Esophagus muscularis mucosa (tissue), 4 donors: Measurements from ENCODE around the gene RYR1. TPM values are rescaled to one million over a fixed set of nuclear protein-coding genes. Genes with fewer than 3 reads are reported as not detected.
A peak's percentile ranks its signal among the peaks of the same experiment; 100 is the strongest.

Experiments used
- DNase-seq: peaks from one replicate; pipeline ENCODE4 v3.0.0-alpha.2; 2017; ENCODE audit errors: extremely low spot score
- H3K27ac ChIP-seq, 4 donors: fragments of 200-600 bp; sonication (generic); replicated peaks in 1 of 4; 1 replicate in 3 of 4; 2 replicates in 1 of 4; pipeline ENCODE4 v1.5.1; 2016 to 2019; ENCODE audit warnings: mild to moderate bottlenecking in 1 of 4
- H3K27me3 ChIP-seq, 4 donors: fragments of 200-600 bp; sonication (generic); one replicate each; pipeline versions ENCODE4 v1.5.1 to v1.6.0; 2016 to 2019
- H3K36me3 ChIP-seq, 4 donors: fragments of 200-600 bp; sonication (generic); one replicate each; pipeline ENCODE4 v1.5.1; 2016 to 2019
- H3K4me1 ChIP-seq, 4 donors: fragments of 200-600 bp; sonication (generic); one replicate each; pipeline ENCODE4 v1.5.1; 2016 to 2019
- H3K4me3 ChIP-seq, 4 donors: fragments of 200-600 bp; sonication (generic); 1 replicate in 2 of 4; 2 replicates in 2 of 4; pipeline ENCODE4 v1.5.1; 2016 to 2019; ENCODE audit warnings: mild to moderate bottlenecking in 4 of 4, moderate library complexity in 1 of 4
- H3K9me3 ChIP-seq, 4 donors: fragments of 200-600 bp; sonication (generic); 1 replicate in 3 of 4; 2 replicates in 1 of 4; pipeline ENCODE4 v1.5.1; 2016 to 2019
- EP300 ChIP-seq: sonication (generic); formaldehyde crosslinking; IDR thresholded peaks from one replicate; pipeline ENCODE4 v1.6.1; 2017; ENCODE audit warnings: antibody characterized with exemption
- POLR2A ChIP-seq: fragments of 450-650 bp; IDR thresholded peaks from one replicate; pipeline ENCODE4 v1.6.1; 2017; ENCODE audit warnings: antibody characterized with exemption, moderate library complexity, mild to moderate bottlenecking, low read depth
- POLR2AphosphoS5 ChIP-seq, 2 donors: sonication (generic); formaldehyde crosslinking; IDR thresholded peaks; one replicate each; pipeline ENCODE4 v1.6.1; 2017; ENCODE audit warnings: antibody characterized with exemption in 2 of 2
- WGBS: methylation state at CpG from one replicate; pipeline ENCODE4 v1.1.5; 2018; 5-methylcytosine and 5-hydroxymethylcytosine counted together
- intact Hi-C: fragments of 100-400 bp; cut with DNase I; formaldehyde crosslinking; loops from one replicate; pipeline ENCODE4 v1.15.1; 2023
- total RNA-seq, 4 donors: library from RNA; depleted of rRNA; stranded (reverse); fragments of >200 nt; gene quantifications; one replicate each; pipeline versions ENCODE4 v1.1.0 to v1.2.1, GENCODE V29; 2016
- TF ChIP-seq, protein P1 (sequence below), 3 experiments: fragments of 200-600 bp in 2 of 3; fragments of 450-650 bp in 1 of 3; sonication (generic) in 2 of 3; IDR thresholded peaks; one replicate each; pipeline ENCODE4 v1.5.1; 2017 to 2019; ENCODE audit warnings: antibody characterized with exemption in 3 of 3, mild to moderate bottlenecking in 2 of 3, moderate library complexity in 1 of 3

RYR1 gene
- total RNA-seq, 4 donors from 2014 or later = 0.99 to 4.0 (median 2.7) TPM

DNA sequence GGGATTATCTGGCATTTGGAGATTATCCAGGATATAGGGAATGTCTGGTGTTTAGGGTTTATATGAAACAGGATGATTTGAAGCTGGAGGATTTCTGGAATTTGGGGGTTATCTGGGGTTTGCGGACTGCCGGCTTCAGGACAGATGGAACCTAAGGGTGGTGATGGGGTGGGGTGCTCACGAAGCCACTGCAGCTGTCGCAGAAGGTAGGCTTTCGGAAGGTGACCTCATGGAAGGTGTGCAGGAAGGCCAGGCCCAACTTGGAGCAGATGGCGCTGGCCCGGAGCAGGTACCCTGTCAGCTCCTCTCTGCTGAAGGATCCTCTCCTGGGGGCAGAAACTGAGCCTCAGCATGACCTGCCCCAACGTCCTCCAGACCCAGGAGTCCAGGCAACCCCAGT lies 21.0 kb upstream of the RYR1 start:
- Histone ChIP-seq H3K4me1 (peaks cover 1 to 2% (median 2%) of the 10 kb centered on the region in 4 donors), H3K36me3 (peaks cover 0 to 16% (median under 1%) of the 10 kb centered on the region in 4 donors), H3K27ac (no peak overlapping the region), H3K4me3 (no peak overlapping the region), H3K27me3 (peaks cover 0 to 35% (median 4%) of the 10 kb centered on the region in 4 donors), H3K9me3 (no peaks in the 10 kb centered on the region)
- TF ChIP-seq POLR2AphosphoS5 (IDR thresholded peaks at IDR 0.05) (no peak), EP300 (no peak), POLR2A (no peak)
- TF ChIP-seq, protein P1, sequence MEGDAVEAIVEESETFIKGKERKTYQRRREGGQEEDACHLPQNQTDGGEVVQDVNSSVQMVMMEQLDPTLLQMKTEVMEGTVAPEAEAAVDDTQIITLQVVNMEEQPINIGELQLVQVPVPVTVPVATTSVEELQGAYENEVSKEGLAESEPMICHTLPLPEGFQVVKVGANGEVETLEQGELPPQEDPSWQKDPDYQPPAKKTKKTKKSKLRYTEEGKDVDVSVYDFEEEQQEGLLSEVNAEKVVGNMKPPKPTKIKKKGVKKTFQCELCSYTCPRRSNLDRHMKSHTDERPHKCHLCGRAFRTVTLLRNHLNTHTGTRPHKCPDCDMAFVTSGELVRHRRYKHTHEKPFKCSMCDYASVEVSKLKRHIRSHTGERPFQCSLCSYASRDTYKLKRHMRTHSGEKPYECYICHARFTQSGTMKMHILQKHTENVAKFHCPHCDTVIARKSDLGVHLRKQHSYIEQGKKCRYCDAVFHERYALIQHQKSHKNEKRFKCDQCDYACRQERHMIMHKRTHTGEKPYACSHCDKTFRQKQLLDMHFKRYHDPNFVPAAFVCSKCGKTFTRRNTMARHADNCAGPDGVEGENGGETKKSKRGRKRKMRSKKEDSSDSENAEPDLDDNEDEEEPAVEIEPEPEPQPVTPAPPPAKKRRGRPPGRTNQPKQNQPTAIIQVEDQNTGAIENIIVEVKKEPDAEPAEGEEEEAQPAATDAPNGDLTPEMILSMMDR (IDR thresholded peaks at IDR 0.05) = no peak
- no peak for DNase-seq
- 96% methylated on average over 8 of the region's 8 CpGs for WGBS
- intact Hi-C loops = no loop called here

DNA sequence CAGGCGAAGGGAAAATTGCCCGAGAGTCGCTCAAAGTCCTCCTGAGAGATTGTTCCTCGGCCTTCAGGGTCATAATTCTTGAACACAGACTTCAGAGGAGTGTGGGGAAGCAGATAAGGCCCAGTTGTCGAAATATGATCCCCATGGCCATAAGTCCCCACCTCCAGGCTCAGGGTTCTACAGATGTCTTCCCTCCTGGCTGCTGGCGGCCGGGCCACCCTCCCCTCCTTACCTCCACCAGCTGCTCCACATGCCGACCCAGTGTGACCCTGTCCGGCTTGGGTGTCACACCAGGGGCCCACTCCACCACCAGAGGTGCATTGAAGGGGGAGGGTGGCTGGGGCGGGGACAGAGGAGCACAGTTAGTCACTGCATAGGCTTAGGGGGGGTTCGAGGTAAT lies 20.5 kb upstream of the RYR1 start:
- H3K4me1 ChIP-seq = peaks cover 6 to 7% (median 7%) of the 10 kb centered on the region in 4 donors
- peaks cover 0 to 11% (median 0%) of the 10 kb centered on the region in 4 donors for H3K36me3 ChIP-seq
- no peak for DNase-seq
- H3K9me3 ChIP-seq = no peaks in the 10 kb centered on the region
- 56% methylated on average over 10 of the region's 11 CpGs for WGBS
- H3K4me3 ChIP-seq = no peak overlapping the region
- intact Hi-C loops = no loop called here
- no peak for TF ChIP-seq POLR2A
- TF ChIP-seq EP300 = no peak
- TF ChIP-seq, protein P1 (IDR thresholded peaks at IDR 0.05) = no peak
- no peak for TF ChIP-seq POLR2AphosphoS5 (IDR thresholded peaks at IDR 0.05)
- peaks cover 0 to 40% (median 7%) of the 10 kb centered on the region in 4 donors for H3K27me3 ChIP-seq
- H3K27ac ChIP-seq = no peak overlapping the region

DNA sequence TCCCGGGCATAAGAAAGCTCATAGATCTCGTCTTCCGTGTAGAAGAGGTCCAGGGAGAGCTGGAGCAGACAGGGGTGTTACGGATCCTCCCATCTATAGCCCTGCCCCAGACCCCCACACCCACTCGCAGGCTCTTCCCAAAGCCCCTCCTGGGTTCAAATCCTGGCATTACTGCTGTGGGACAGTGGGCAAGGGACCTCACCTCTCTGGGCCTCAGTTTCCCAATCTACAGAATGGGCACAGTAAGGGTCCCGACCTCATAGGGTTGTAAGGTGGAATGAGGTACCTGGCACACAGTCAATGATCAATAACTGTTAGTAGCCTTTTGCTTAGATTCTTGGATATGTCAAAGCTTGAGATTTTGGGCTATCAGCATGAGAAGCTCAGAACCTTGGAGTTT lies 20.1 kb upstream of the RYR1 start:
- no peak for TF ChIP-seq EP300
- intact Hi-C loops = no loop called here
- Histone ChIP-seq H3K36me3 (peaks cover 0 to 7% (median 0%) of the 10 kb centered on the region in 4 donors), H3K4me1 (peaks cover 10 to 12% (median 11%) of the 10 kb centered on the region in 4 donors), H3K27me3 (peaks cover 0 to 44% (median 7%) of the 10 kb centered on the region in 4 donors), H3K27ac (no peak overlapping the region), H3K9me3 (no peaks in the 10 kb centered on the region), H3K4me3 (no peak overlapping the region)
- no peak for DNase-seq
- WGBS = 89% methylated on average over 1 of the region's 6 CpGs

DNA sequence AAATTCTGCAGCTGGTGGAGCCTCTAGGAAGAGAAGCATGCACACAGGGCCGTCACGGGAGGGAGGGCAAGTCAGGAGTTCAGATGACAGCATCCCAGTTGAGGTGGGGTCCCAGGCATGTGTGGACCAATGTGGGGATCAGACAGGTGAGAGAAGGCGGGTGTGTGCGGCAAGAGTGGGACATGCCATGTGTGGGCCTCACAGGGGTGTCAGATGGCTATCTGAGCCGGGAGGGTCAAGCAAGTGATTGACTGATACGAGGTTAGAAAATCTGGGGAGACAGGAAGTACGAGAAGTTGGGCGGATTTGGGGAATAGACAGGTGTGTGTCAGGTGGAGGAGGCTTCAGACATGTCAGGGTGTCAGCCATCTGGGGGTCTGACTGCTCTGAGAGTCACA lies 16.3 kb upstream of the RYR1 start:
- DNase-seq = no peak
- Histone ChIP-seq H3K9me3 (no peaks in the 10 kb centered on the region), H3K36me3 (no peaks in the 10 kb centered on the region), H3K27ac (no peak overlapping the region), H3K27me3 (peaks cover 0 to 76% (median 9%) of the 10 kb centered on the region in 4 donors), H3K4me1 (peaks cover 10 to 13% (median 12%) of the 10 kb centered on the region in 4 donors), H3K4me3 (no peak overlapping the region)
- WGBS = 77% methylated on average over 8 of the region's 8 CpGs
- TF ChIP-seq EP300 (no peak), POLR2AphosphoS5 (IDR thresholded peaks at IDR 0.05) (no peak), POLR2A (no peak)
- TF ChIP-seq, protein P1 (IDR thresholded peaks at IDR 0.05) = no peak
- intact Hi-C loops = no loop called here

DNA sequence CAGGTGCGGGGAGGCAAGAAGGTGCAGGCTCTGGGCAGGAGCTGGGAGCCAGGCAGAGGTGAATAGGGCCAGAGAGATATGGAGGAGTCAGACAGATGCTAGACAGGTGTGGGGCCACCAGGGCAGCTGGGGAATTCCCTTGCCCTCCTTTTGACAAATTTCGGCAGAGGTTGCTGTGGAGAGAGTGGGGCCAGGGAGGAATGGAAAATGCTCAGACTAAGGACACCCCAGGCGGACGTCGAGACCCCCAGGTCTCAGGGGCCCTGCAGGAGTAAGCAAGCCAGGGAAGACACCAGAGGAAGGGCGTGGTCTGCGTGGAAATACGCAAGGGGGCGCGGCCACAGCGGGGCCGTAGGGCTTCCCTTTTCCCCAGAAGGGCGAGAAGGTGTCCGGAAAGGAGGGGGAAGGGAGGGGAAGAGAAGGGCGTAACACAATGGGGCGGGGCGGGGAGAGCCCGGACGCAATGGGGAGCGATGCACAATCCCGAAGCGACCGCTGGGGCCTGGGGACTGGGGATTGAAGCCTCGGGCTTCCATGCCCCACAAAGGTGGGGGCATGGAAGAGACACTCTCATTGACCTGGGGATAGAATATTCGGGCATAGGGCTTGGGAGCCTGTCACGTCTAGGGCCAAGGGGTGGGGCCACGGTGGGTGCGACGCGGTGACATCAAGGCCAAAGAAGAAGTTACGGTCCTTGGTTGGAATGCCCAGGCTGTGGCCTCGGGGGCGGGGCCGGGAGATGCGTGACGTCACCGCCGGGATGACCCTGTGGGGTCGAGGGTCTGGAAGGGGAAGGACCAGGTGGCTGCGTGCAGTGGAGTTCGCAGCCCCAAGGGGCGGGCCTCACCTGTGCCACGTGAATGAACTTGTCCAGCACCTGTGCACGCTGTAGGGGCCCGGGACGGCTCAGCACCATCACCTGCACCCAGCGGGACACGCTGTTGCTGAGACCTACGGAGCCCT lies 15.7 kb upstream of the RYR1 start:
- H3K4me3 ChIP-seq = peak overlapping the region; percentile 37 to 49 (median 38)
- no peak for DNase-seq
- 11% methylated on average over 31 of the region's 49 CpGs for WGBS
- no peak for TF ChIP-seq EP300
- TF ChIP-seq, protein P1 (IDR thresholded peaks at IDR 0.05) = no peak
- TF ChIP-seq POLR2A = no peak
- TF ChIP-seq POLR2AphosphoS5 (IDR thresholded peaks at IDR 0.05) = no peak
- peaks cover 10 to 13% (median 12%) of the 10 kb centered on the region in 4 donors for H3K4me1 ChIP-seq
- intact Hi-C loops = no loop called here
- no peaks in the 10 kb centered on the region for H3K36me3 ChIP-seq
- peaks cover 0 to 83% (median 9%) of the 10 kb centered on the region in 4 donors for H3K27me3 ChIP-seq
- H3K27ac ChIP-seq = no peak overlapping the region
- no peaks in the 10 kb centered on the region for H3K9me3 ChIP-seq
